GM12872 (cell line): ENCODE measurements around the gene HBG1.

ENCODE experiments used
- TF ChIP-seq, protein P1 (sequence below): IDR thresholded peaks from 3 replicates; pipeline ENCODE4 v1.5.1; 2011; ENCODE audit warnings: low read depth, mild to moderate bottlenecking, low read length, moderate library complexity; ENCODE audit not compliant: insufficient read depth

The HBG1 gene

DNA sequence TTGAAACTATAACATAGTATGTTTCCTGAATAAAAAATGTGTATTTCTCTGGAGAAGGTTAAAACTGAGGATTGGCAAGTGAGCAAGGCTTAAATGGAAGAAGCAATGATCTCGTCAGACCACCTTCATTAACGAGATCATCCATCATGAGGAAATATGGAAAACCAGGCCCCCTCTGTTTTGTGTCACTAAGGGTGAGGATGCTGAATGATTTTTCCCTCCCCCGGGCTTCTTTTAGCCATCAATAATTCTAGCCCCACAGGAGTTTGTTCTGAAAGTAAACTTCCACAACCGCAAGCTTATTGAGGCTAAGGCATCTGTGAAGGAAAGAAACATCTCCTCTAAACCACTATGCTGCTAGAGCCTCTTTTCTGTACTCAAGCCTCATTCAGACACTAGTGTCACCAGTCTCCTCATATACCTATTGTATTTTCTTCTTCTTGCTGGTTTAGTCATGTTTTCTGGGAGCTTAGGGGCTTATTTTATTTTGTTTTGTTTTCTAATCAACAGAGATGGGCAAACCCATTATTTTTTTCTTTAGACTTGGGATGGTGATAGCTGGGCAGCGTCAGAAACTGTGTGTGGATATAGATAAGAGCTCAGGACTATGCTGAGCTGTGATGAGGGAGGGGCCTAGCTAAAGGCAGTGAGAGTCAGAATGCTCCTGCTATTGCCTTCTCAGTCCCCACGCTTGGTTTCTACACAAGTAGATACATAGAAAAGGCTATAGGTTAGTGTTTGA, 25.9 kb upstream of the HBG1 start:
- TF ChIP-seq, protein P1, sequence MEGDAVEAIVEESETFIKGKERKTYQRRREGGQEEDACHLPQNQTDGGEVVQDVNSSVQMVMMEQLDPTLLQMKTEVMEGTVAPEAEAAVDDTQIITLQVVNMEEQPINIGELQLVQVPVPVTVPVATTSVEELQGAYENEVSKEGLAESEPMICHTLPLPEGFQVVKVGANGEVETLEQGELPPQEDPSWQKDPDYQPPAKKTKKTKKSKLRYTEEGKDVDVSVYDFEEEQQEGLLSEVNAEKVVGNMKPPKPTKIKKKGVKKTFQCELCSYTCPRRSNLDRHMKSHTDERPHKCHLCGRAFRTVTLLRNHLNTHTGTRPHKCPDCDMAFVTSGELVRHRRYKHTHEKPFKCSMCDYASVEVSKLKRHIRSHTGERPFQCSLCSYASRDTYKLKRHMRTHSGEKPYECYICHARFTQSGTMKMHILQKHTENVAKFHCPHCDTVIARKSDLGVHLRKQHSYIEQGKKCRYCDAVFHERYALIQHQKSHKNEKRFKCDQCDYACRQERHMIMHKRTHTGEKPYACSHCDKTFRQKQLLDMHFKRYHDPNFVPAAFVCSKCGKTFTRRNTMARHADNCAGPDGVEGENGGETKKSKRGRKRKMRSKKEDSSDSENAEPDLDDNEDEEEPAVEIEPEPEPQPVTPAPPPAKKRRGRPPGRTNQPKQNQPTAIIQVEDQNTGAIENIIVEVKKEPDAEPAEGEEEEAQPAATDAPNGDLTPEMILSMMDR: no peak

DNA sequence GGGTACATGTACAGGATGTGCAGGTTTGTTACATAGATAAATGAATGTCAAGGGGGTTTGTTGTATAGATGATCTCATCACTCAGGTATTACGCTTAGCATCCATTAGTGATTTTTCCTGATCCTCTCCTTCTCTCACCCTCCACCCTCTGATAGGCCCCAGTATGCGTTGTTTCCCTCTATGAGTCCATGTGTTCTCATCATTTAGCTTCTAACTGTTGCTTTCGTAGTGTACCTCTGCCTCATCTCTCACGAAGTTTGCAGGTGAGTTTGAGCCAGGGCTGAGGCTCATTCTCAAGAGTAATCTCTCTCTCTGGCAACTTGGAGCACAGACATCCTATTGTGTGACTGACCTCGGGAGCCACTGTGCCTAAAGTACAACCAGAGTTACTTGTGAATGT, 24.7 kb upstream of the HBG1 start:
- TF ChIP-seq, protein P1: no peak

DNA sequence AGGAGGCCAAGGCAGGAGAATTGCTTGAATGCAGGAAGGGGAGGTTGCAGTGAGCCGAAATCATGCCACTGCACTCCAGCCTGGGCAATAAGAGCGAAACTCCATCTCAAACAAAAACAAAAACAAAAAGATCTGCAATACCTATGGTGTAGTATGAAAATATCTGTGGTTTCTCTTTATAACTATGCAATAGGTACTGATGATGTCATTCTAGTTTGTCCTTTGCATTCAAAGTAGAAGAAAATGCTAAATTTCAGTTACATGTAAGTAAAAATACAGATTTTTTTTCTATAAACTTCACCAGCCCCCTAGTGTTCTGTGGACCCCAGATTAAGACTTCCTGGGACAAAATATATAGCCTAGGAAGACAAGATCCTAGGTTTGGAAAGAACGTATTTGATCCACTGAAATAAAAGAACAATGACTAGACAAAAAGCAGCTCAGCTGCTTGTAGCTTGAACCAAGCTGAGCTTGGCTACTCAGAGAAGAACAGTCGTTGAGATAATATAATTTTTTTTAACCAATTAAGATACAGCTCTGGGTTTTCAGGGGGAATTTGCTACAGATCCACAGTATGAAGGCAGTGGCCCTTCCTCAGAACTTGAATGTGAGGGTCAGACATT, 22.8 kb upstream of the HBG1 start:
- TF ChIP-seq, protein P1: no peak

DNA sequence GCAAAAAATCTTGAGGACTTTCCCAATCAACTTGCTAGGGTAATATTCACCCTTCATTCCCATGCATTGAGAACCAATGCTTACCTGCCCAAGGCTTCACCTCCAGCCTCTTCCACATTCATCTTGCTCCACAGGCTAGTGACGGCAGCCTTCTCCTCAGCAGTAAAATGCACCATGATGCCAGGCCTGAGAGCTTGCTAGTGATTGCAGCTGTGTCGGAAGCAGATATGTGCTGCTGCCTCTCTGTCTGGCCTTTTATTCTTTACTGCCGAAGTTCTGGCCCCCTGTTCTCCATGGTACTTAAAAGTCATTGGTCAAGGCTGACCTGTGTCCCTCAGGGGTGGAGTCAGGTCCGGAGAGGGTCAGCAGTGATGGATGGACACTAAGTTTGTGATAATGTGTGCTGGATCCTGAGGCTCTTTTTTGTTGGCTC, 20.1 kb upstream of the HBG1 start, which contains the start of gene HBE1:
HBE1 (minus strand) TSS at position 231 of the 433 bp plus-strand sequence; CDS start at position 176, 55 bp downstream.
- TF ChIP-seq, protein P1: no peak

DNA sequence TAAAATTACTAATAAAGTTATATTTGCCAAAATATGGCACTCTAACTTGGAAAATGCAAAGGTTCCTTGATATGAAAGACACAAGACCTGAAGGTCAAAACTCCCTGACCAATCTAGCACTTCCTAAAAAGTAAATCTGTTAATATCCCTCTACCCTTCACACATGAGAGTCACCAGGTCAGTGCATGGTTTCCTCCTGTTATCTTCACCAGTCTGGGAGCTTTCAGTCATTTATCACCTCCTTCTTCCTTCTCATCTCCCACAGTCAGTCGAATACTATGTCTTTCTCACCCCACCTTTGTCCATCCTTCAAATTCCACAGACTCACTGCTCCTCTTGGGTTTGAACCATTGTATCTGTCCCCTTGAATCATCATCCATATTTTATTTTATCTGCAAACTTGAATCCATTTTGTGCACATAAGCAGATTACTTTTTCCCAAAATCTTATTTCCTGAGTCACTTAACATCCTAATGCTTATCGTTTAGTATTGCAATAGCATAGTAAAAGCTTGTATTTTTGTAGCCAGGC, 17.4 kb upstream of the HBG1 start:
- TF ChIP-seq, protein P1: no peak

DNA sequence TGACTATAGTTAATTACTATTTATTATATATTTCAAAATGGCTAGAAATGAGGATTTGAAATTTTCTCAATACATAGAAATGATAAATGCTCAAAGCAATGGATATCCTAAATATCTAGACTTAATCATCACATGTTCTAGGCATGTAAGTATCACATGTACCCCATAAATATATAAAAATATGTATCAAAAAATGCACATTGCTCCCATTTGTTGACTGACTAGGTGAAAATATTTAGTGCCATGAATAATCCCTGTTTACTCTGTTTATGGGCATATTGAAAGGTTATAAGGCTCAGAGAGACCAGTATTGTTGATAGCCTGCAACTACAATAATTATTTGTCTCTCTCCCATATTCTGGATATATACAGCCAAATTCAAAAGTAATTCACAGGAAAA, 17.0 kb upstream of the HBG1 start:
- TF ChIP-seq, protein P1: no peak

DNA sequence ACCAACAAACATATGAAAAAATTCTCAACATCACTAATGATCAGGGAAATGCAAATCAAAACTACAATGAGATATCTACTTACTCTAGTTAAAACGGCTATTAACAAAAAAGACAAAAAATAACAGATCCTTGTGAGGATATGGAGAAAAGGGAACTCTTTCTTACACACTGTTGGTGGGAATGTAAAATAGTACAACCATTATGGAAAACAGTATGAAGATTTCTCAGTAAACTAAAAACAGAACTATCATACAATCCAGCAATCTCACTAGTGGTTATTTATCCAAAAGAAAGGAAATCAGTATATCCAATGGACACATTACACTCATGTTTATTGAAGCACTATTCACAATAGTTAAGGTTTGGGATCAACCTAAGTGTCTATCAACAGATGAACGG, 16.2 kb upstream of the HBG1 start:
- TF ChIP-seq, protein P1: no peak
